KMS-11 (cell line): ENCODE data around the gene NBEA.
"Not testable (repeated sequence)": the region's sequence is repeated elsewhere in the genome, so short reads cannot be mapped to it uniquely, and the experiment has no call there.

ENCODE experiments used
- H2AFZ ChIP-seq: fragments of 200-600 bp; sonication (generic); 2 replicates; pipeline ENCODE4 v1.6.1; 2016; ENCODE audit warnings: antibody characterized with exemption, mixed run types, low read depth
- H3K27ac ChIP-seq: fragments of 200-600 bp; sonication (generic); 2 replicates; pipeline ENCODE4 v1.6.1; 2016; ENCODE audit warnings: mild to moderate bottlenecking, mixed run types
- H3K27me3 ChIP-seq: fragments of 200-600 bp; sonication (generic); 2 replicates; pipeline ENCODE4 v1.6.1; 2017; ENCODE audit warnings: mild to moderate bottlenecking, low read depth, mixed run types, moderate library complexity; ENCODE audit not compliant: insufficient read depth
- H3K36me3 ChIP-seq: fragments of 200-600 bp; sonication (generic); 2 replicates; pipeline ENCODE4 v1.6.1; 2017; ENCODE audit warnings: mild to moderate bottlenecking, mixed run types; ENCODE audit not compliant: insufficient read depth
- H3K4me1 ChIP-seq: fragments of 200-600 bp; sonication (generic); 2 replicates; pipeline ENCODE4 v1.6.1; 2016; ENCODE audit warnings: mild to moderate bottlenecking, low read depth, mixed run types; ENCODE audit not compliant: poor library complexity, severe bottlenecking
- H3K4me2 ChIP-seq: fragments of 200-600 bp; sonication (generic); 2 replicates; pipeline ENCODE4 v1.7.0; 2016; ENCODE audit warnings: mild to moderate bottlenecking, mixed run types
- H3K4me3 ChIP-seq: fragments of 200-600 bp; sonication (generic); IDR thresholded peaks from 2 replicates; pipeline ENCODE4 v1.6.1; 2017; ENCODE audit warnings: low read depth, low read length, mixed read lengths; ENCODE audit not compliant: insufficient read depth
- H3K79me2 ChIP-seq: fragments of 200-600 bp; sonication (generic); 2 replicates; pipeline ENCODE4 v1.6.1; 2016; ENCODE audit warnings: low read depth, mixed run types; ENCODE audit not compliant: insufficient read depth
- H3K9ac ChIP-seq: fragments of 200-600 bp; sonication (generic); 2 replicates; pipeline ENCODE4 v1.6.1; 2016; ENCODE audit warnings: mild to moderate bottlenecking, mixed run types
- H4K20me1 ChIP-seq: fragments of 200-600 bp; sonication (generic); 2 replicates; pipeline ENCODE4 v1.6.1; 2016; ENCODE audit warnings: mild to moderate bottlenecking, mixed run types; ENCODE audit not compliant: insufficient read depth
- CTCF ChIP-seq: fragments of 200-600 bp; sonication (generic); conservative IDR thresholded peaks from 2 replicates; pipeline ENCODE4 v1.6.1; 2017; ENCODE audit warnings: low read depth, mild to moderate bottlenecking, antibody characterized with exemption, low read length, moderate library complexity, mixed read lengths

NBEA gene

DNA sequence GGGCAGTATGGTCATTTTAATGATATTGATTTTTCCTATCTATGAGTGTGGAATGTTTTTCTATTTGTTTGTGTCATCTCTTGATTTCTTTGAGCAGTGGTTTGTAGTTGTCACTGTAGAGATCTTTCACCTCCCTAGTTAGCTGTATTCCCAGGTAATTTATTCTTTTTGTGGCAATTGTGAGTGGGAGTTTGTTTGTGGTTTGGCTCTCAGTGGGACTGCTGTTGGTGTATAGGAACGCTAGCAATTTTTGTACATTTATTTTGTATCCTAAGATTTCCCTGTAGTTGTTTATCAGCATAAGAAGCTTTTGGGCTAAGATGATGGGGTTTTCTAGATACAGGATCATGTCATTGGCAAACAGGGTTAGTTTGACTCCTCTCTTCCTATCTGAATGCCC lies 28.9 kb downstream of the NBEA start:
- H3K27me3 ChIP-seq: no peaks in the 10 kb centered on the region
- no peak overlapping the region for H3K4me2 ChIP-seq
- no peak overlapping the region for H3K9ac ChIP-seq
- H3K36me3 ChIP-seq: no peaks in the 10 kb centered on the region
- TF ChIP-seq CTCF: no peak
- no peak overlapping the region for H3K4me3 ChIP-seq
- no peak overlapping the region for H2AFZ ChIP-seq
- H4K20me1 ChIP-seq: no peaks in the 10 kb centered on the region
- H3K79me2 ChIP-seq: no peaks in the 10 kb centered on the region
- no peak overlapping the region for H3K27ac ChIP-seq
- peaks cover 33% of the 10 kb centered on the region for H3K4me1 ChIP-seq

DNA sequence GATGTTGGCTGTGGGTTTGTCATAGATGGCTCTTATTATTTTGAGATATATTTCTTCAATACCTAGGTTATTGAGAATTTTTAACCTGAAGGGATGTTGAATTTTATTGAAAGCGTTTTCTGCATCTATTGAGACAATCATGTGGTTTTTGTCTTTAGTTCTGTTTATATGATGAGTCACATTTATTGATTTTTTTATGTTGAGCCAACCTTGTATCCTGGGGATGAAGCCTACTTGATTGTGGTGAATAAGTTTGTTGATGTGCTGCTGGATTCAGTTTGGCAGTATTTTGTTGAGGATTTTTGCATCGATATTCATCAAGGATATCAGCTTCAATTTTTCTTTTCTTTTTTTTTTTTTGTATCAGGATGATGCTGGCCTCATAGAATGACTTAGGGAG lies 29.4 kb downstream of the NBEA start:
- no peak overlapping the region for H3K9ac ChIP-seq

GRCh38 chr13:34985199-34985598 lies 43.1 kb downstream of the NBEA start:
- H3K9ac ChIP-seq, H3K4me3 ChIP-seq, H3K27me3 ChIP-seq, H3K4me1 ChIP-seq, H2AFZ ChIP-seq, H4K20me1 ChIP-seq, H3K36me3 ChIP-seq, H3K79me2 ChIP-seq, H3K4me2 ChIP-seq, H3K27ac ChIP-seq: not testable (repeated sequence)

More for the DNA sequence above, 29.4 kb downstream of the NBEA start:
- Histone ChIP-seq H3K79me2 (no peaks in the 10 kb centered on the region), H3K36me3 (no peaks in the 10 kb centered on the region), H3K4me3 (no peak overlapping the region), H4K20me1 (no peaks in the 10 kb centered on the region), H3K27me3 (no peaks in the 10 kb centered on the region), H3K4me1 (peaks cover 33% of the 10 kb centered on the region), H3K27ac (no peak overlapping the region), H3K4me2 (no peak overlapping the region), H2AFZ (no peak overlapping the region)
- TF ChIP-seq CTCF: no peak

DNA sequence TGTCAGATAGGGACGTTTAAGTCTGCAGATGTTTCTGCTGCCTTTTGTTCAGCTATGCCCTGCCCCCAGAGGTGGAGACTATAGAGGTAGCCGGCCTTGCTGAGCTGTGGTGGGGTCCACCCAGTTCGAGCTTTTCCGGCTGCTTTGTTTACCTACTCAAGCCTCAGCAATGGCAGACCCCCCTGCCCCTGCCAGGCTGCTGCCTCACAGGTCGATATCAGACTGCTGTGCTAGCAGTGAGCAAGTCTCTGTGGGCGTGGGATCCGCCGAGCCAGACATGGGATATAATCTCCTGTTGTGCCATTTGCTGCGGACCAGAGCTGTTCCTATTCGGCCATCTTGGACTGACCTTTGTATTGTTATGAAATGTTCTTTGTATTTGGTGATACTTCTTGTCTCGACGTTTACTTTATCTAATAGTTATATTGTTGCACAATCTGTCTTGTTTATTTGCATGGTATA lies 46.3 kb downstream of the NBEA start:
- Histone ChIP-seq H3K4me1 (no peaks in the 10 kb centered on the region), H3K4me3 (no peak overlapping the region), H3K4me2 (no peak overlapping the region), H2AFZ (no peak overlapping the region), H3K9ac (no peak overlapping the region), H3K27me3 (no peaks in the 10 kb centered on the region), H3K79me2 (no peaks in the 10 kb centered on the region), H3K36me3 (no peaks in the 10 kb centered on the region), H3K27ac (no peak overlapping the region), H4K20me1 (no peaks in the 10 kb centered on the region)
- no peak for TF ChIP-seq CTCF

DNA sequence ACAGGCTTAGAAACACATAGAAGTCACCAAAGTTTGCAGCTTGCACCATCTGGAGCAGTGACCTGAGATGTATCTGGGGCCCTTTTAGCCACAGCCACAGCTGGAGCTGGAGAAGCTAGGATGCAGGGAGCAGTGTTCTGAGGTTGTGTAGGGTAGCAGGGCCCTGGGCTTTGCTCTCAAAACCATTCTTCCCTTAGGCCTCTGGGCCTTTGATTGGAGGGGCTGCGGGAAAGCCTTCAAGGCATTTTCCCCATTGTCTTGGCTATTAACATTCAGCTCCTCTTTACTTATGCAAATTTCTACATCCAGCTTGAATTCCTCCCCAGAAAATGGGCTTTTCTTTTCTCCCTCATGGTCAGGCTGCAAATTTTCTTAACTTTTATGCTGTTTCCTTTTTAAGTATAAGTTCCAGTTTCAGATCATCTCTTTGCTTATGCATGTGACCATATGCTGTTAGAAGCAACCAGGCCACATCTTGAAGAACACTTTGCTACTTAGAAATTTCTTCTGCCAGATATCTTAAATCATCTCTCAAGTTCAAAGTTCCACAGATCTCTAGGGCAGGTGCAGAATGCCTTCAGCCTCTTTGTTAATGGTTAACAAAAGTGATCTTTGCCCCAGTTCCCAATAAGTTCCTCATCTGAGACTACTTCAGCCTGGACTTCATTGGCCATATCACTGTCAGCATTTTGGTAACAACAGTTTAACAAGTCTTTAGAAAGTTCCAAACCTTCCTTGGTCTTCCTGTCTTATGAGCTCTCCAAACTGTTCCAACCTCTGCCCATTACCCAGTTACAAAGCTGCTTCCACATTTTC lies 48.5 kb downstream of the NBEA start:
- H3K4me2 ChIP-seq: no peak overlapping the region
- no peak overlapping the region for H2AFZ ChIP-seq
- H3K36me3 ChIP-seq: no peaks in the 10 kb centered on the region
- no peaks in the 10 kb centered on the region for H3K79me2 ChIP-seq
- no peaks in the 10 kb centered on the region for H3K4me1 ChIP-seq
- TF ChIP-seq CTCF: no peak
- no peak overlapping the region for H3K9ac ChIP-seq
- H3K27me3 ChIP-seq: no peaks in the 10 kb centered on the region
- H3K4me3 ChIP-seq: no peak overlapping the region
- H3K27ac ChIP-seq: no peak overlapping the region
- H4K20me1 ChIP-seq: no peaks in the 10 kb centered on the region
